CMK (cell line): Measurements from ENCODE around the gene PADI2.
A peak's percentile ranks its signal among the peaks of the same experiment; 100 is the strongest.

Experiments used
- DNase-seq: peaks from one replicate; pipeline ENCODE4 v3.0.0-alpha.2; 2010; ENCODE audit warnings: low read depth

The PADI2 gene

DNA sequence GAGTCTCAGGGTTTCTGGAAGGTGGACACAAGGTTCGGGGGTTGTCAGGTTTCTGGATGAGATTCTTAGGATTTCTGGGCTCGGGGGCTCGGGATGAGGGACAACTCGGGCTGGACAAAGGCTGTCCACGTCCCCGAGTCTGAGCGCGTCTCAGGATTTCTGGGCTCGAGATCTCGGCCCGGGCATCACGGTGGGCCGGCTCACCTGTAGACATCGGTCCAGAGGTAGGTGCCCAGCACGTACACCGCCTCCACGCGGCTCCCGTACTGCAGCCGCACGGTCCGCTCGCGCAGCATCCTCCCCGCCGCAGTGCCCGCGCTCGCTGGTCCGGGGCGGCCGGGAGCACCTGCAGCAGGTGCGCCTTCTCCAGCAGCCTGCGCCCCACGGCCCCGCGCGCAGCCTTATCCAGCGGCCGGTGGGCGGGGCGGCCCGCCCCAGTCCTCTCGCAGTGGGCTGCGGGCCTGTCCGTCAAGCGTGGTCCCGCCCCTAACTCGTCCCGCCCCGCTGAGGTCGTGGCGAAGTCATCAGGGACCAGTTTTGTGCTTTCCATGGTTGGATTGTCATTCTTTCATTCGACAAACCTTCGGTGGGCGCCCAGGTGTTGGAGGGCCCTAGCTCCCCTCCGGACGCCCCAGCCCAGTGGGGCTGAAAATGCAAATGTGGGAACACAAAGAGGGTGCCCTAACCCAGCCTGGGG, at the start of gene PADI2:
Gene PADI2 (minus strand): TSS at position 376 of the 697 bp plus-strand sequence. CDS start 80 bp downstream, at position 296.
- DNase-seq = no peak

- no peak for DNase-seq
Observed at GRCh38 chr1:17168091-17168876, 49.0 kb upstream of the PADI2 start.

GRCh38 chr1:17167786-17168090, 48.5 kb upstream of the PADI2 start:
- no peak for DNase-seq

DNA sequence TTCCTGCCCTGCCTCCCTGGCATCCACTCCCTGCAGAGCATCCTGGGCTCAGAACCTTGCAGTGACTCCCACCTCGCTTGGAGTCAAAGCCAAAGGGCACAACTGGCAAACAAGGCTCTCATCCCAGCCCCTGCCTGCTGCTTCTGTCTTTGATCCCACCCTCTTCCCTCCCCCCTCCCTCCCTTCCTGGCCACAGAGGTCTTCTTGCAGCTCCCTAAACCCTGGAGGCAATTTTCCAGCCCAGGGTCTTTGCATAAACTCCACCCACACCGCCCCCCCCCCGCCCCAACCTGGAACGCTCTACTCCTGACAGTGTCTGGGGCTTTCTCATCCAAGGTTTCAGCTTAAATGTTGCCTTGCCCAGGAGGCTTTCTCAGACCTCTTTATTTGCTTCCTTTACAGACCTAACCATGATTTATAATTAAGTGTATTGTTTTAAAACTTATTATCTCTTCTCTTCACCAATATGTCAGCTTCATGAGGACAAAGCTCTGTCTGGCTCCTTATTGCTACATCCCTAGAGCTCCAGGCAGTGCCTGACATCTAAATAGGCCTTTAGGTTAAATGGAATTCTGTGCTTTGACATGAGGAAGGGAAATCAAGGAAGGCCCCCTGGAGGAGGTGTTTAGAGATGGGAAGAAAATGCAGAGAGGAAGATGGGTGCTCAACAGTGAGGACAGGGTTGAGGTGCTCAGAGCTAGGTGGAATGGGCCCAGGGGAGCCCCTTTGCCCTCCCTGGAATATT, 48.0 kb upstream of the PADI2 start:
- no peak for DNase-seq

GRCh38 chr1:17165823-17166222, 46.6 kb upstream of the PADI2 start:
- no peak for DNase-seq

DNA sequence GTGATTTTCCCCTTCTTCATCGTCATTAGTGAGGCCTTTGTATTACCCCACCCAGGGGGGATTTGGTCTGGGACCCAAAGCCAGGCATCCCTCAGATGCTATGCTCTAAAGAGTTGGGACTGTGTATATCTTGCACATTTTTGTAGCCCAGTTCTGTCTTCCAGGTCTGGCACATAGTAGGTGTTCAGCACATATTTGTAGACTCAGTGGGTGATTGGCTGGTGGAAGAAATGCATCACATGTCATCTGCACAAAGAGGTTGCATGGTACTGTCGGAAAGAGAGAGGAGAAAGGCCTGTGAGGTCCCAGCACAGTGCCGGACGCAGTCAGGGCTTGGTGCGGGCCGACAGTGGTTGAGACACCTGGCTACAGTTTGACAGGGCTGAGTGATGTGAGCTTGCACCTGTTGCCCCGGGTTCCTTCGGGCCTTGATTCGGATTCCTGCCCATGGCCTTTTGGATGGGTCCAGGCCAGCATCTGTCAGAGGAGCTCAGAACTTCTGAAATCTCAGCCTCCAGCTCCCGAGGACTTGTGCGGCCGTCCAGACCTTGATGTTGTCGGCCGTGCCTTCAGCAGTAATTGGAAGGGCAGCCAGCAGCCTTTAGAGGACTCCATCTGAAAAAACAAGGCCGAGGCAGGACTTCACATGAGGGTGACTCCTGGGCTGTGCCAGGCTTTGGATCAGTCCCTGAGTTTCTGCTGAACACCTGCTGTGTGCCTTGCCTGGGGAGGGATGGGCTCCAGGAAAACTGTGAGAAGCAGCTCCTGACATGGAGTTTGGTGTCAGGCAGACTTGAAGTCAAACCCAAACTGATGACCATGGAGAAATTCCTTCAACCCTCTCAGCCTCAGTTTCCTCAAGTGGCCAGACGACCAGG, 44.8 kb upstream of the PADI2 start:
- DNase-seq = no peak

GRCh38 chr1:17163371-17163770, 44.1 kb upstream of the PADI2 start:
- DNase-seq = no peak

GRCh38 chr1:17162941-17163340, 43.7 kb upstream of the PADI2 start:
- no peak for DNase-seq

DNA sequence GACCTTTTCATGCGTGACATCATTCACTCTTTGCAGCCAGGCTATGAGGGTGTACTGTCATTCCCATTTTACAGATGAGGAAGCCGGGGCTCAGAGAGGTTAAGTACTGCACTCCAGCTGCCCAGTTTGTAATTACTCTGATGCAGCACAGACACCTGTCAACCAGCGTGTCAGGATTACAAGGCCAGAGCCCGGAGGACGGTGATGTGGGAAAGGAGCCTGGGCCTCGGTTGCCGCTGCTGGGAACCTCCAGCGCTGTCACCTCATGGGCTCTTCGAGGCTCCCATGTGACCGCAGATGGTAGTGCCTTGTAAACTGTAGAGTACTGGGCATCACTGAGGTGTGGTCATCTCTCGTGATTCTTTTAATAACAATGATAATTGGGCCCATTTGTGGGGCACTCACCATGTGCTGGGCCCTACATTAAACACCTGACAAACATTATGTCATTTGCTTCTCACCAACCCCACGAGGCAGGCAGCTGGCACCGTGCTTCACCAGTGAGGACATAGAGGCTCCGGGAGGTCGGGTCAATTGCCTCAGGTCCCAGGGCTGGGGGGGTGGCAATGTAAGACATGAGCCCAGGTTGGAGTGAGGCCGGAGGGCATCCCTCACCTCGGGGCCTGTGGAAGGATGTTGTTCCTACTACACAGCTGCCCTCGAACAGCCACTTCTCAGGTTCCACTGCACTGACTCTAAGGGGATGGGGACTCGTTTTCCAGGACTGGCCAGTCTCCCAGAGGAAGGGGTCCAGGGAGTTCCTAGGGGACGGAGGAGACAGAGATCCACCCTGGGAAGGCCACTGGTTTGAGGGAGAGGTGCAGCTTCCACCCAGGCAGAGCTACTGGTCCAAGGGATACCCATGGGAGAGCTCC, 42.9 kb upstream of the PADI2 start:
- no peak for DNase-seq

- peak; percentile 5 for DNase-seq
Observed at GRCh38 chr1:17161137-17161740, 42.0 kb upstream of the PADI2 start.

- no peak for DNase-seq
Observed at GRCh38 chr1:17158961-17159360, 39.7 kb upstream of the PADI2 start.

GRCh38 chr1:17156108-17156507, 36.9 kb upstream of the PADI2 start:
- no peak for DNase-seq

GRCh38 chr1:17155257-17155920, 36.1 kb upstream of the PADI2 start:
- DNase-seq = no peak

GRCh38 chr1:17149771-17150170, 30.5 kb upstream of the PADI2 start:
- DNase-seq = no peak

DNA sequence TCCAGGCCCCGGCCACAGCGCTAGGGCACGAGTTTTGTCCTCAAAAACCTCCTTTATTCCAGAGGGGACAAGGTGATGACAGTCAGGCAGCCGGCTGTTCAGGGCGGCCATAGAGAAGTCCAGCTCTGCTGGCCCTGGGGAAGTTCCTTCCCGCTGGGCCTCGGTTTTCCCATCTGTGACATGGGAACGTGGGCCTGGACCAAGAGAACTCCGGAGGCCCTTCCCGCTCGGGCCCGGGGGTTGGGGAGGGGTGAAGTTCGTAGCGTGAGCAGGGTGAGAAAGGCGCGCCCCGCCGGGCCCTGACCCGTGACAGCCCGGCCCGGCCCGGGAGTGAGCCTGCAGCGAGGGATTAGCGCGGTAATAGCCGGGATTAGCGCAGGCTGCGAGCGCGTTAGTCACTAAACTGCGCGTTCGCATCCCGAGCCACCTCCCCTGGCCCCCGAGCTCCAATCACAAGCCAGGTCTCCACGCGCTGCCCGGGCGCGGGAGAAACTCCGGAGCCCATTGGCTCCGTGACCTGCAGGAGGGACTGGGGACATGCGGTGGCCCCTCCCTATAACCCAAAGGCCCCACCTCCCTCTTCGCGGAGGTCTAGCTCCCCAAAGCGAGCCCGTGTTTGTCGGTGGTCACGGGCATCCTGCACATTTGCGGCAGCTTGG, 29.8 kb upstream of the PADI2 start:
- no peak for DNase-seq

DNA sequence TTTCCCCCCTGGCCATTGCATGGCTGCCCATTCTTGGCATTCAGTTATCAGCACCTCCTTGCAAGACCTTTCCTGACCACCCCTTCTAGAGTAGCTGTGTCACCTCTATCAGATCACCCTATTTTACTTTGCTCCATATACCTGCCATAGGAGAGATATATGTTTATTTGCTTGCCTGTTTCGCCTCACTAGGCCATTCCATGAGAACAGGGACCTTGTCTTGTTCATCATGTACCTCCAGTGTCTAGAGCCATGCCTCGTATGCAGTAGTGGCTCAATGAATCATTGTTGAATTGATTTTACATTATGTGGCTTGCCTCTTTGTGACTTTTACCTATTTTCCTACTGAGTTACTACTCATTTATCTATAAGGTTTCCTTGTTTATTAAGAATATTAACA, 26.4 kb upstream of the PADI2 start:
- no peak for DNase-seq

DNA sequence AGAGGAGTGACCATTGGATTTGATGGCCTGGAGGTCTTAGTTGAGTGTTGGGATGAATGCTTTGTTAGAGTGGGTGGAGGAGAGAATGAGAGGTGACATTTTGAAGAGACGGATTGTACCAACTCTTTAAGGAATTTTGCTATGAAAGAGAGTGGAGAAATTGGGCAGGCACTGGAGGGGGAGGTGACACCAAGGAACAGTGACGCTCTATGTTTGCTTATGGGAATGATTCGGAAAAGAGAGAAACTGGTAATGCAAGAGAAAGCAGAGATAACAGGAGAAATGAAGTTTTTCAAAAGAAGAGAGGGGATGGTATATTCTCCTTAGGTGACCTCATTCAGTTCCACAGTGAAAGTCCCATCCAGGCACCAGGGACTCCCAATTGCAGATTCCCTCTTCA, 24.5 kb upstream of the PADI2 start:
- DNase-seq = no peak

- no peak for DNase-seq
Observed at GRCh38 chr1:17141441-17142197, 22.4 kb upstream of the PADI2 start.

DNA sequence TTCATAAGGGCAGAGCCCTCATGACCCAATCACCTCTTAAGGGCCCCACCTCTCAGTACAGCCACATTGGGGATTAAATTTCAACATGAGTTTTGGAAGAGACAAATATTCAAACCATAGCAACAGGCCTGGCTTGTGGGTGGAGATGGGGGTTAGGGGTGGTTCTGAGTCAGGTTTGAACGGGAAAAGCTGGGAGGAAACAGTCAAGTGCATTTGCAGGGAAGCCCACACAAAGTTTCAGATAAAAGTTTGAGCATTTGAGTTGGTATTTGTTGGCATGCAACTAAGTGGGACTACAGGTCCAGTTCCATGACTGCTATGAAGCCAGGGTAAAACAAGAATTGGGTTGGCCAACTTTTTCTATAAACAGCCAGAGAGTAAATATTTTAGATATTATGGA, 21.0 kb upstream of the PADI2 start:
- no peak for DNase-seq
